Activated CD4-positive, alpha-beta T cell treated with anti-CD3 and anti-CD28 coated beads, Interleukin-2, Interleukin-4, amounts not matched to agents 100 ng/mL and 50 ng/mL, durations not matched to agents 16 hours and 8 hours (primary cell): Measurements from ENCODE around the gene TBL1X.

Experiments used
- DNase-seq: peaks from one replicate; pipeline ENCODE4 v3.0.0-alpha.2; 2020; ENCODE audit warnings: low spot score

The TBL1X gene

DNA sequence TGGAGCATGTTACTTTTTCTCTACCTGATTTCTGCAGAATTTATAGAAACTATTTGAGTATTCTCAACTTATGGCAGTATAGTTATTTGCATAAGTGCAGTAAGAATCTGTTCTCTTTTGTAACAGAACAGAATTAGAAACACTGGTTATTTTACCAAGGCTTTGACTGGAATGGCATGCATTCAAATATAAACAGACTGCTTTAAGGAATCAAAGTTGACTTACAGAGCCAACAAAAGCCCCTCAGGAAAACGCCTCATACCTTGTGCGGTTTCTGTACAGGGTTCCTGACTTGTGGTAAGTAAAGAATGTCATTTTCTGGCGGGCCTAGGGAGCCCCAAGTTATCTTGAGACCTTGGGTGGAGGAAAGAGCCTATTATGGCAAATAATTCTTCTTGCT, 203.7 kb downstream of the TBL1X start:
- no peak for DNase-seq

- no peak for DNase-seq
Observed at GRCh38 chrX:9670136-9670814, 205.4 kb downstream of the TBL1X start.

DNA sequence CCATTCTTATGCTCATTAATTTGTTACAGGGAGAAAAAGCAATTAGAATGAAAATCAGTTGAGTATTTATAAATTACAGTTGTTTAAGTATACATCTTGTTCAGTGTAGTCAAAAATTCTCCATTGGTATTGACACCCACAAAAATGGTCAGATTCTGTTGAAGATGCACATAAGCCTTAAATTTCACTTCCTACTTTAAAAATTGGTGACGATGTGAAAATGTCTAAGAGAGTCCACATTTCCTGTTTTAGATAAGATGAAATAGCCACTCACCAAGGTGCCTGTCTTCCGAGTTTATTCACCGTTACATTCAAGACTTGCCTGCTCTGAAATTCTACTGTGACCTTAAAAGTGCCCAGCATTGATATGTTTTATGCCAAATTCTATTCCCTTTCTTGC, 207.1 kb downstream of the TBL1X start:
- no peak for DNase-seq

DNA sequence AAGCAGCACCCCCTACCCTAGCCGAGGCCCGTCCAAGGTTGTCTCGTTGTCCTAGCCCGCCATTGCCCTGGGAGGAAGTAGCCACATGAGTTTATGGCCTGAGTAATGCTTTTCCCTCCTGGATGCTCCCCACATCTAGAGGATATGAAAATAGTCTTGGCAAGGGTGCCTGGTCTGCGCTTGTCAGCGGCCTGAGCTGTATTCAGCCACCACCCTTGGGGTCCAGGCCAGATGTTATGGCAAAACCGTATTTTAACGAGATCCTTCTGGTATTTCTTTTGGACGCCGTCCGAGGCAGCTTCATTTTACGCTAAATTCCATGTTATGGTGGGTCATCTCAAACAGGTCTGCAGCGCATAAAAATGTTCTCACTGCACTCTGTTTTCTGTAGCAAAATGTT, 211.4 kb downstream of the TBL1X start:
- no peak for DNase-seq

DNA sequence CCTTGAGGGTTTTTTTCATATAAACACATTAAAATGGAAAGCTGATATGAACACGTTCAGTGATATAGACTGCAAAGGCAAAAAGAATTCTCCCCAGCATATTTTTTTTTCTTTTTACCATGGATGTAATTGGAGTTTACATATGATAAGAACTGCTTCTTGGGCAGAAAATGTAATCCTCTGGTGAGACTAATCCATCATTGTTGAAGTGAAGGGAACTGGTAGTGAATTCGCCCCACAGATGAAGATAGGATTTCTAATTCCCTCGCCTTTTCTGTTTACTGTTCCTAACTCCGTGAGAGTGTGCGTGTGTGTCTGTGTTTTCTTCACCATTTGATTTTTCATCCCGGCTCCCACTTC, 211.9 kb downstream of the TBL1X start:
- DNase-seq, result no peak

DNA sequence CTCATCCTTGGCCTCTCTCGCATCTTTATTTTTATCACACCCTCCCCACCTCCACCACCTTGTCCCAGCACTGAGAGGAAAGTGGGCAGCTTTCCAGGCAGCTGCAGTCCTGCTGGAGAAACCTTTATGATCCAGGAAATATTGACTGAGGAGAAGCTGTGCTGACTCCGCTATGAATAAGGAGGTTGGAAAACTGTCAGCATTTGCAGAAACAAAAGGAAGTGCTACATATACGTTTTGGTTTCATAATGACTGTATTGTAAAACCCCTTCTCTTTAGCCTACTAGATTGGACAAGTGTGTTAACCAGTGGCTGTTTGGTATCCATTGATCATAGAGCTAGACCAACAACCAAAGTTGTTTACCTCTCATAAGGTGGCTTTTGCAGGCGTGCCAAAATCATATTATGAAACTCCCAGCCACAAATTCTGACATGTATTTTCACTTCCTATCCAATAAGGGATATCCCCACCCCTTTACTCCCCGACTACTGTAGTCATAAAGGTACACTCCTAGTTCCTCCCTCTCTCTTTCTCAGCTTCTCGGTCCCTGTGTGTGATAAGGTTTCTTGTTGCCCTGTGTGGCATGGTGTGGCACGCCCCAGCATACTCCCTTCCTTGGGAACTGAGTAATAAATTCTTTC, 212.4 kb downstream of the TBL1X start:
- peak; percentile 86 for DNase-seq

DNA sequence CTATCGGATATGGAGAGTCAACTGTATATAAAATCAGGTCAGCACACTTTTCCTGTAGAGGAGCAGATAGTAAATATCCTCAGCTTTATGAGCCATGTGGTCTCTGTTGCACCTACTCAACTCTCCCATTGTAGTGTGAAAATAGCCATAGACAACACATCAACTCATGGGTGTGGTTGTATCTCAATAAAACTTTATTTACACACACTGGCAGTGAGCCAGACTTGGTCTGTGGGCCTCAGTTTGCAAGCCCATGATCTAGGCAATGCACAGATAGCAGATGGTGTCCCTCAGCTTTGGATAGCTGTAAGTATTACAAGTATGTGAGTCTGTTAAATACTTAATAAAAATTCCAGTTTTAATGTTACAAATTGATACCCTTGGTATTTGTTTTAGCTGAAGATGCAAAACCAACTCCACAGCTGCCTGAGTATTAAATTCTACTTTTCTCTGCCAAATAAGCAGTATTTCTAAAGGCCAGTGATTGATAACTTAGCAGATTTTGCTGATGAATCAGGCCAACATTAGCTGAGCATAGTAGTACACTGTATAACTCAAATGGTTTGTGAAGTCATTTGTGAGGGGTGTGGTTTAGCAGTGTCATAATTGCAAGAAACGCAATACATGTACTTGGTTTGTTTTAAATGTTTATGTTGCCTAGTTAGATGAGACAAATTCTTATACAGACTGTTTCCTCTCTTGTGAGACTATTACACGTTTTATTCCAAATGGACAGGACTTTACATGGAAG, 213.5 kb downstream of the TBL1X start:
- no peak for DNase-seq

- DNase-seq, result no peak
Observed at GRCh38 chrX:9681011-9681410, 216.2 kb downstream of the TBL1X start.

GRCh38 chrX:9681422-9681821, 216.6 kb downstream of the TBL1X start:
- no peak for DNase-seq

DNA sequence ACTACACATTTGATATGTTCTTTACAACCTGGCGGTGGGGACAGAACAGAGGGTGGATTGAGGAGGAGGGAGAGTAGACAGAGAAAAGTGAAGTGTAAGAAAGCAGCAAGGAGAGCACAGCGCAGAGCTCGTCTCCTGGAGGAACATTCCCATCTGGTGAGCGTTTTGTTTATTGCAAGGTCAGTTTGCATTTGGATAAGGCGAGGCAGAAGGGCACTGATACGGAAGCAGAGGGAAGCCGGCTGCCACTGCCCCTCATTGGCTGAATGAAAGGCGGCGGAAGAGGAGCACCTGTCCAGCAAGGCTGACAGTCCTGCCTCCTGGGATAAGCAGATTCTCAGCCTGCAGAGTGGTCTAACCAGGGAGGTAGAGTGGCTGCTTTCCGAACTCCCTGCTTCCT, 217.6 kb downstream of the TBL1X start:
- DNase-seq, result no peak

GRCh38 chrX:9682861-9683260, 218.0 kb downstream of the TBL1X start:
- no peak for DNase-seq

GRCh38 chrX:9683350-9683749, 218.5 kb downstream of the TBL1X start:
- DNase-seq, result no peak

- no peak for DNase-seq
Observed at GRCh38 chrX:9687899-9688298, 223.0 kb downstream of the TBL1X start.

DNA sequence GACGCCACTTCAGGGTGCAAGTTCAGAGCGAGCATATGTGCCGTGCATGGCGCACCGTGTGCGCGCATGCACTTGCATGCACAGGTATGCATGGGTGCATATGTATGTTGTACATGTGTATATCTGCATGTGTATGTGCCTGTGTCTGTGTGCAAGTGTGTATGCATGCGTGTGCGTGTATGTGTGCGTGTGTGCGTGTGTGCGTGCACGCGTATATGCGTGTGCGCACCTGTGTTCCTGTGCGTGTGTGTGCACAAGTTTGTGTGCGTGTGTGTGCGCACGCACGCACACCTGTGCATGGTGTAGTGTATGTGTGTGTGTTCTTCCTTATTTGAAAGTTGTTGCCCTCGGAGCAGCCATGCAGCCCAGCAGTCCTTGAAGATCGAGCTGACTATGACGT, 224.0 kb downstream of the TBL1X start:
- DNase-seq, result no peak

DNA sequence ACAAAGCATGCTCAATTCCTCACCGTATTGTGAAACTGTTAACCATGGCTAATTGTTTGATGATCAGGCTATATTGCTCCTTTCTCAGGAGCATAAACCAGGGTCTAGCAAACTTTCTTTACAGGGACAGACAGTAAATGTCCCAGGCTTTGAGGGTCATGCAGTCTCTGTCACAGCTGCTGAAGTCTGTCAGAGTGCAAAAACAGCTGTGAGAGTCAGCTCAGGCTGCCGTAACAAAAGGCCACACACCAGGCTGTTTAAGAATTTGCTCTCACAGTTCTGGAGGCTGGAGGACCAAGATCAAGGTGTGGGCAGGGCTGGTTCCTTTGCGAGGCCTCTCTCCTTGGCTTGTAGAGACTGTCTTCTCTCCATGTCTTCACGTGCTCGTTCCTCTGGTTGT, 225.2 kb downstream of the TBL1X start:
- DNase-seq, result no peak

DNA sequence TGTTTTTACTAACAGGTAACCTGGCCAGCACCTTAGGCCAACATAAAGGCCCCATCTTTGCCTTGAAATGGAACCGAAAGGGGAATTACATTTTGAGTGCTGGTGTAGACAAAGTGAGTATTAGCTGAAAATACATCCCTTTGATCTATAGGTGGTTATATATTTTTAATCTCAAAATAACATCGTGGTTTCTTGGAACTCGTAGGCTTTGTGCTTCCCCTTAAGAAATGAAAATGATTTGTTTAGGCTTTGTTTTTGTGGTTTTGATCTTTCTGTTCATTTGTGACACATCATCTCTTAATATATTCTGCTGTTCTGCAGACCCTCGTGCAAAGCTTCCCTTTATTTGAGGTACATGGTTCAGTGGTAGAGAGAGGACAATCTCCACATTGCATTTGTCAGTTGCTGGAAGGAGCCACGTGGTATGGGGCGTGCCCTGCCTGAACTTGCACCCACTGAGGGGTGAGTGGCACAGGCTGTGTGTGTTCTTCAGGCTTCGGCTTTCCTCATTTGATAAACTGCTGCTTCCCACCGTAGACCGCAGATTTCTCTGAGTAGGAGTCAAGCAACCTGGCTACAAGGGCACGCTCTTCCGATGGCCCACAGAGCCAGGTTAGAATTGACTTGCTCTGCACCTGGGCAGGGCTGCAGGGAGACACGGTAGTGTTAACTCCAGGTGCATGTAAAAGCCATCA, 228.6 kb downstream of the TBL1X start:
- no peak for DNase-seq

- no peak for DNase-seq
Observed at GRCh38 chrX:9698576-9698975, 233.7 kb downstream of the TBL1X start.

DNA sequence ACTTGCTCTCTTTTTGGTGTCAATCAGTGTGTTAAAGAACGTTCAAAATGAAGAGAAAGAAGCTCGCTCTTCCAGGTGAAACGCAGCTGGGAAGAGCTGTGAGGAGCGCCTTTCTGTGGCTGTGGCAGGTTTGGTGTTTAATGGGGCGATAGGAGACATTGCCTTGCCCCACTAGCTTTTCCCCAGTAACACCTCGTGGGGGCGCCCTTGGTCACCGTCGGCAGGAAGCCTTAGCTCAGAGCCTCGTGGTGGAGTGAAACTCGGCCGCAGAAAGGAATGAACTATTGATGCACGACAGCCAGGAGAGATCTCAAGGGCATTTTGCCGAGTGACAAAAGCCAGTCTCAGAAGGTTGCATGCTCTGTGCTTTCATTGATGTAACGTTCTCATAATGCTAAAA, 235.7 kb downstream of the TBL1X start:
- no peak for DNase-seq

DNA sequence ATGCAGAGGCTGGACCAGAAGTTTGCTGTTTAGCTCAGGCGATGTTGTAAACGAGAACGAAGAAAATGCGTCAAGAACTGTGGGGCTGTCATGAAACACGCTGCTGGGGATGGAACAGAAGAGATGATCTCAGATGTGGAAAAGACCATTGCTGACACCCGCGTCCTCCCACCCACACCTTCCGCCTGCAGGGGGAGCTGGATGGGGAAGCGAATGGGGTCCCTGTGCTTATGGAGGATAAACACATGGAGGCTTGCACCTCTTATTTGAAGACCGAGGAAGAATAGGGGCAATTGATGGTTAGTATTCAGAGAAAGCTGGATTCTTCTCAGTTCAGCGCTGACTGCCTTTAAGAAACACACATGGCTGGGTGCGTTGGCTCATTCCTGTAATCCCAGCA, 236.9 kb downstream of the TBL1X start:
- DNase-seq, result no peak

GRCh38 chrX:9703406-9703805, 238.5 kb downstream of the TBL1X start:
- no peak for DNase-seq

GRCh38 chrX:9704876-9705465, 240.1 kb downstream of the TBL1X start:
- DNase-seq, result no peak

- no peak for DNase-seq
Observed at GRCh38 chrX:9706421-9706820, 241.6 kb downstream of the TBL1X start.
